Hindlimb muscle (tissue), 1 donor: Measurements from ENCODE around the gene AP5M1. TPM values are rescaled to one million over a fixed set of nuclear protein-coding genes. Genes with fewer than 3 reads are reported as not detected.

ENCODE experiments used
- polyA plus RNA-seq: library from polyadenylated mRNA; unstranded; fragments of 120-200 nt; gene quantifications from one replicate; pipeline ENCODE4 v1.2.1, GENCODE V29; 2013; ENCODE audit not compliant: insufficient read length

AP5M1 gene
- polyA plus RNA-seq, 1 donor: 27.1 TPM

Other genes with a start within 250 kb of the AP5M1 start
- gene EXOC5, start 66 bp upstream of the AP5M1 start, polyA plus RNA-seq: 59.5 TPM
- gene NAA30, start 121.6 kb downstream of the AP5M1 start, polyA plus RNA-seq: 26.7 TPM
- 0.28 TPM for gene CCDC198, start 224.9 kb downstream of the AP5M1 start, polyA plus RNA-seq